Rectal smooth muscle tissue (tissue), 1 donor: ENCODE data around the gene SUV39H2.
"Not testable (repeated sequence)": the region's sequence is repeated elsewhere in the genome, so short reads cannot be mapped to it uniquely, and the experiment has no call there.

Experiments used
- H3K27ac ChIP-seq: one replicate; pipeline ENCODE4 v1.7.0; 2013; ENCODE audit warnings: low read depth, low read length, inconsistent platforms
- H3K27me3 ChIP-seq: one replicate; pipeline ENCODE4 v1.7.0; 2013; ENCODE audit warnings: low read length; ENCODE audit not compliant: control insufficient read depth, insufficient read depth
- H3K36me3 ChIP-seq: one replicate; pipeline ENCODE4 v1.7.0; 2013; ENCODE audit warnings: low read length; ENCODE audit not compliant: control insufficient read depth, insufficient read depth
- H3K4me1 ChIP-seq: one replicate; pipeline ENCODE4 v1.7.0; 2013; ENCODE audit warnings: low read length; ENCODE audit not compliant: control insufficient read depth, insufficient read depth
- H3K4me3 ChIP-seq: one replicate; pipeline ENCODE4 v1.7.0; 2013; ENCODE audit warnings: low read length
- H3K9ac ChIP-seq: one replicate; pipeline ENCODE4 v1.7.0; 2013; ENCODE audit warnings: low read length

The SUV39H2 gene

DNA sequence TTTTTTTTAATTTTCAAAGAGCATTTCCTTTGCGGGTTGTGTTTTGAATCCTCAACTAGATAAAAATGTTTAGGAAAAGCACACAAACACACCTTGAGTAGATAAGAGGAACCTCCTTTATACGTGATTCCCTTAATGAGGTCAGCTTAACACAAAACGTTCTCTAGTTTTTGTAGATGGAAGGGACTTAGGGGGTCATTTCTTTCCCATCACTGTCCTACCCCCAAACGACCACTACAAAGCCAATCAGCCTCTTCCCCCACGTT is 1.2 kb downstream of the SUV39H2 start:
- no peaks in the 10 kb centered on the region for H3K27me3 ChIP-seq
- no peak overlapping the region for H3K27ac ChIP-seq
- H3K36me3 ChIP-seq, result no peaks in the 10 kb centered on the region
- H3K4me3 ChIP-seq, result peak overlapping the region; percentile 14
- H3K9ac ChIP-seq, result no peak overlapping the region
- H3K4me1 ChIP-seq, result peaks cover 6% of the 10 kb centered on the region

DNA sequence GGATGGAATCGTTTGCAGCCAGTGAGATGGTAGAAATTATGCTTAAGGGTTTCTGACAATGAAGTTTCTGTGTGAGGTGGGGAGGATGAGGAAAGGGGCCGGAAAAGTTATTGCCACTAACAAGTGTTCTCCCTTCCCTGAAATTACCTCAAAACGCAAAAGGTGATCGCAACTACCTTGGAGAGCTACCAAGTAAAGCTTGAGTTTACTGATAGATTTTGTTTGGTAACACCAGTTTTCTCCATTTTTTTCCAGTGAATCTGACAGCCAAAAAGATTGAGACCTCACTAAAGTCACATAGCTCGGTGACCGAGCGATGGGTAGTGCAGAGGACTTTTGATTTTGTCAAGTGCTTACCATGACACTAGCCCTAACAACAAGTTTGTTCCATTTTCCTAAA is 1.6 kb downstream of the SUV39H2 start:
- H3K27me3 ChIP-seq, result no peaks in the 10 kb centered on the region
- H3K27ac ChIP-seq, result no peak overlapping the region
- H3K4me1 ChIP-seq, result peaks cover 6% of the 10 kb centered on the region
- no peak overlapping the region for H3K9ac ChIP-seq
- peak overlapping the region; percentile 14 for H3K4me3 ChIP-seq
- no peaks in the 10 kb centered on the region for H3K36me3 ChIP-seq

DNA sequence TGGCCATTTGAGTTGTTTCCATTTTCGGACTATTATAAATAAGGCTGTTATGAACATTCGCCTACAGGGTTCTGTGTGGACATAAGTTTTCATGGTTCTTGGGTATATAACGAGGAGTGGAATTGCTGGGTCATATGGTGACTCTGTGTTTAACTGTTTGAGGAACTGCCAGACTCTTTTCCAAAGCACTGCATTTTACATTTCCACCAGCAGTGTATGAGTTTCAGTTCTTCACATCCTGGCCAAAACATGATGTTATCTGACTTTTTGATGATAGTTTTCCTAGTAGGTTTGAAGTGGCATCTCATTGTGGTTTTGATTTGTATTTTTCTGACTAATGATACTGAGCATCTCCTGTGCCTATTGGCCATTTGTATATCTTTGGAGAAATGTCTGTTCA is 5.4 kb downstream of the SUV39H2 start:
- Histone ChIP-seq H3K36me3 (peaks cover 3% of the 10 kb centered on the region), H3K27me3 (no peaks in the 10 kb centered on the region), H3K9ac (no peak overlapping the region), H3K4me1 (no peaks in the 10 kb centered on the region), H3K27ac (no peak overlapping the region), H3K4me3 (no peak overlapping the region)

DNA sequence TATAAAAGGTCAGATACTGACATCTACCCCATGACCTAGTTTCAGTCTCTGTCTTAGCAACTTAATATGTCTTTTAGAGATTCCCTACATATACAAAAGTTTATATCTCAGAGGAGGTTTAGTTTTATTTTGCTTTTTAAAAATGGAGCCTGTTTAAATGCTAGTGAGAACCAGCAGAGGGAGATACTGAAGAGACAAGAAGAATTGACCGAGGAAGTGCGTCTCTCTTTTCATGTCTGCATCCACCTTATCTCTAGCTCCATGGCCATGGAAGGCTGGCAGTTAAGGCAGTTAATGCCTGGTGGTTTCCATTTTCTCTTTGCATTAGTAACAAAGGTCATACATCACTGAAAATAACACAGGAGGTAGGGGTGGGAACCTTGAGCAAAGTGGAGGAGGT is 10.7 kb downstream of the SUV39H2 start:
- no peaks in the 10 kb centered on the region for H3K4me1 ChIP-seq
- no peaks in the 10 kb centered on the region for H3K27me3 ChIP-seq
- no peak overlapping the region for H3K9ac ChIP-seq

DNA sequence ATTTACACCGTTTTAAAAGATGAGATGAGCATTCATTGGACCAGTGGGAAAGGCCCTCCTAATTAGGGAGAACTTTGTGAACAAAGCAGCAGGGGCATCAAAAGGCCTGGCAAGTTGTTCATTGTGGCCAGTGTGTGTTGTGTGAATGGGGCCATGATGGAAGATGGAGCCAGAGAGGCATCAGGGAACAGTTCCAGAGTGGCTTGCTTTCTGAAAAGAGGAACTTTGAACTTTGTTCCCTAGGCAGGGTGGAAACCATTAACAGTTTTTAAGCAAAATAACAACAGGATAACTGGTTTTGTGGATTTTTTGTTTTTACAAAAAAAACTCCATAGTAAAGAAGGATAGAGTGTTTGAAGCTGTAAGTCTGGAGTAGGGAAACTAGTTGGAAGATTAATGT is 12.5 kb downstream of the SUV39H2 start:
- no peak overlapping the region for H3K27ac ChIP-seq
- no peak overlapping the region for H3K9ac ChIP-seq
- no peaks in the 10 kb centered on the region for H3K27me3 ChIP-seq
- no peak overlapping the region for H3K4me3 ChIP-seq
- peaks cover 3% of the 10 kb centered on the region for H3K36me3 ChIP-seq
- H3K4me1 ChIP-seq, result no peaks in the 10 kb centered on the region

More for the DNA sequence above, 10.7 kb downstream of the SUV39H2 start:
- Histone ChIP-seq H3K36me3 (peaks cover 3% of the 10 kb centered on the region), H3K4me3 (no peak overlapping the region), H3K27ac (no peak overlapping the region)

DNA sequence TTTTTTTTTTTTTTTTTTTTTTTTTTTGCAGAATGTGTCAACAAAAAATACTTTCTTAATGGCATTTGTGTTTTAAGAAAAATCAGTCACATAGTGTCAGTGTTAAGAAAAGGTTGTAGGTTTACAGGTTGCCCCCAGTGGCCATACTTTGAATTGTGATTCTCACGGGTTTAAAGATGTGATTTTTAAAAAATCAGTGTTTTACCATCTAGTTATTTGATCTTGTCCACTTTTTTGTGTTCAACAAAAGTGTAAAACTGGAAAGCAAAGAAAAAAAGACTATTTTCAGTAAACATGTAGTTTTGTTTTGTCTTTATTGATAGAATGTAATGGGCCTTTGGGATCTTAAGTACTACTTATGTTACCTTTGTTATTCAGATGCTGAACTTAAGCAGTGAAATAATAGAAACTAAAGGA is 25.7 kb downstream of the SUV39H2 start:
- no peak overlapping the region for H3K4me3 ChIP-seq
- peaks cover 6% of the 10 kb centered on the region for H3K36me3 ChIP-seq

DNA sequence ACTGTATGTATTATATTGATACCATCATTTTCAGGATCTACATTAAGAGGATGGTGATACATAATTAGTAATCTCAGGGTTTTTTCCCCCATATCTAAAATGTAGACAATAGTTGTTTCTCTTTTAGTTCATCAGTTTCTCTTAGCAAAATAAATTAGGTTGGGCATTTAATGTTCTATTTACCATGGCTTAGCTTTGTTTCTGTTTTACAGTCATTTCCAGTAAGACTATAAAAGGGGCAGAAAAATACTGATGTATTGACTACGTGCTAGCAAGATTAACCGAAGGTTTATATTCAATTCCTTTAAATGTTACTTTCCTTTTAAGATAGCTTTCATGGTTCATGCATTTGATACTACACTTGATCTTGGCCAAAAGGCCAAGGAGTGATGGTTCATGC is 26.2 kb downstream of the SUV39H2 start:
- Histone ChIP-seq H3K36me3 (peaks cover 6% of the 10 kb centered on the region), H3K4me1 (no peaks in the 10 kb centered on the region), H3K9ac (no peak overlapping the region)

More for the DNA sequence above, 25.7 kb downstream of the SUV39H2 start:
- Histone ChIP-seq H3K27ac (no peak overlapping the region), H3K9ac (no peak overlapping the region), H3K27me3 (no peaks in the 10 kb centered on the region), H3K4me1 (no peaks in the 10 kb centered on the region)

DNA sequence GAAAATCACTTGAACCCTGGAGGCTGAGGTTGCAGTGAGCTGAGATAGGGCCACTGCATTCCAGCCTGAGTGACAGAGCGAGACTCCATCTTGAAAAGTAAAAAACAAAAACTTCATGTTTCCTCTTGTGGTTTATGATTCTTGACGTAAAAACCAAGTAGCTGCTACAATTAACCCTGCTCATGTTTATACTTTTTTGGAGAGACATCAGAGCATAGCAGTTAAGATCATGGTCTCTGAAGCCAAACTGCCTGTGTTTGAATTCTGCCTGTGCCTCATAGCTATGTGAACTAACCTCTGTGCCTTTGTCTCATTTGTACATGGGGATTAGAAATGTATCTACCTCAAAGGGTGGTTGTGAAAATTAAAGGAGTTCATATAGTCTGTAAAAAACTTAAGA is 27.2 kb downstream of the SUV39H2 start:
- no peak overlapping the region for H3K9ac ChIP-seq
- peaks cover 8% of the 10 kb centered on the region for H3K36me3 ChIP-seq
- H3K4me1 ChIP-seq, result no peaks in the 10 kb centered on the region

More for the DNA sequence above, 26.2 kb downstream of the SUV39H2 start:
- H3K27ac ChIP-seq, result no peak overlapping the region
- H3K27me3 ChIP-seq, result no peaks in the 10 kb centered on the region
- no peak overlapping the region for H3K4me3 ChIP-seq

DNA sequence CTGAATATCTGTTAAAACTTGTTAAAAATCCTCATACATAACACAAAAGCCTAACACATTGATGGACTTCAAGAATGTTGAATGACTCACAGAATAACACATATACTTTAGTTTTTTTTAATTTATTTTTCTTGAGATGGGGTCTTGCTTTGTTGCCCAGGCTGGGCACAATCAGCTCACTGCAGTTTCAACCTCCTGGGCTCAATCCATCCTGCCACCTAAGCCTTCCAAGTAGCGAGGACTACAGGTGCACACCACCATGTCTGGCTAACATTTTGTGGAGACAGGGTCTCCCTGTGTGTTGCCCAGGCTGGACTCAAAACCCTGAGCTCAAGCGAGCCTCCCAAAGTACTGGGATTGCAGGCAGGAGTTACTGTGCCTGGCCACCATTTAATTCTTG is 28.1 kb downstream of the SUV39H2 start:
- Histone ChIP-seq H3K27ac (no peak overlapping the region), H3K27me3 (no peaks in the 10 kb centered on the region), H3K4me1 (no peaks in the 10 kb centered on the region), H3K9ac (no peak overlapping the region), H3K36me3 (peaks cover 10% of the 10 kb centered on the region), H3K4me3 (no peak overlapping the region)

More for the DNA sequence above, 27.2 kb downstream of the SUV39H2 start:
- no peak overlapping the region for H3K27ac ChIP-seq
- no peak overlapping the region for H3K4me3 ChIP-seq
- no peaks in the 10 kb centered on the region for H3K27me3 ChIP-seq

DNA sequence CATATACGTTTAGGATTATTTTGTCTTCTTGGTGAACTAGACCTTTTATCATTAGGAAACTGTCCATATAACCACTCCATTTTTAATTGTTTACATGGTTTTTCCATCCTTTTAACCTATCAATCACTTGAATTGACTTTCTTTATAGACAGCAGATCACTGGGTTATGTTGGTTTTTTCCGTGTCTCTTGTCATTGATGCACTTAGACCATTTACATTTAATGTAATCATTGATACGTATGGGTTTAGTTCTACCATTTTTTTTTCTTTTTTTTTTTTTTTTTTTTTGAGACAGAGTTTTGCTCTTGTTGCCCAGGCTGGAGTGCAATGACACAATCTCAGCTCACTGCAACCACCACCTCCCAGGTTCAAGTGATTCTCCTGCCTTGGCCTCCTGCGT is 28.9 kb downstream of the SUV39H2 start:
- H3K4me3 ChIP-seq, H3K27ac ChIP-seq, H3K9ac ChIP-seq, H3K4me1 ChIP-seq, H3K27me3 ChIP-seq: not testable (repeated sequence)
- H3K36me3 ChIP-seq, result peaks cover 10% of the 10 kb centered on the region

DNA sequence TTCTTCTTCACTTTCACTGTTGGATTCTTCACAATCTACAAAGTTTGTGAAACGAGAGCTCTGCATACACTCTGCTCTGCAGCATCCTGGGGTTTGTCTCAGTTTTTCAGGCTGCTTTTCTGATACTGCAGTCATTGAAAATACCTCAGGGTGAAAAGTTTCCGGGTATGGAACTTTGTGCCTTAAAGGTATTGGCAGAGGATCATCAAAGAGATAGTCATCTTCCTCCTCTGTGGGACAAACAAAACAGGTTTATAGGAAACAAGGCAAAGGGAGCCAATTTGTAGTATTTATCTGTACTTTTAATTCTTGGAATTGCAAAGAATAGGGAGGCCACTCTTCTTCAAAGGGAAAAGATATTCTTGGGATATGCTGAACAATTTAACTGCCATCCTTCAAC is 30.4 kb downstream of the SUV39H2 start:
- Histone ChIP-seq H3K27ac (no peak overlapping the region), H3K36me3 (peaks cover 10% of the 10 kb centered on the region), H3K4me3 (no peak overlapping the region)

DNA sequence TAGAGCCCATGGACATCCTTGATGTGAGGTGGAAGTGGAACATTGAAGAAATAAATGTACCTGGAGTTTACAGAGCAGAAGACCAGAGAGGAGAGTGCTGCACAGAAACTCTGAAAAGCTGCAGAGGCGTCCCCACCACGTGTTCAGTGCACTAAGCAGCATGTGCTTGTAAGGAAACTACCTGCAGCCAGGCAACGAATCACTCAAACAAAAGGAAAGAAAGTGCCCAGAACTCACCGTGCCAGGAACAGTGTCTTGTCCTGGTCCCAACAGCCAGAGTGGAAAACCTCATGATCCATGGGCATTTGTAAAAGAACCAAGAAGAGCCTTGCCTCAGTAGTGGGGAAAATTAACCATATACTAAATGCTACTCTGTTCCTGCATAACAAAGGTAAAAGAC is 32.3 kb downstream of the SUV39H2 start:
- Histone ChIP-seq H3K27me3 (no peaks in the 10 kb centered on the region), H3K4me1 (no peaks in the 10 kb centered on the region), H3K4me3 (no peak overlapping the region), H3K27ac (no peak overlapping the region), H3K36me3 (peaks cover 10% of the 10 kb centered on the region), H3K9ac (no peak overlapping the region)

More for the DNA sequence above, 30.4 kb downstream of the SUV39H2 start:
- H3K27me3 ChIP-seq, result no peaks in the 10 kb centered on the region
- no peaks in the 10 kb centered on the region for H3K4me1 ChIP-seq
- H3K9ac ChIP-seq, result no peak overlapping the region

DNA sequence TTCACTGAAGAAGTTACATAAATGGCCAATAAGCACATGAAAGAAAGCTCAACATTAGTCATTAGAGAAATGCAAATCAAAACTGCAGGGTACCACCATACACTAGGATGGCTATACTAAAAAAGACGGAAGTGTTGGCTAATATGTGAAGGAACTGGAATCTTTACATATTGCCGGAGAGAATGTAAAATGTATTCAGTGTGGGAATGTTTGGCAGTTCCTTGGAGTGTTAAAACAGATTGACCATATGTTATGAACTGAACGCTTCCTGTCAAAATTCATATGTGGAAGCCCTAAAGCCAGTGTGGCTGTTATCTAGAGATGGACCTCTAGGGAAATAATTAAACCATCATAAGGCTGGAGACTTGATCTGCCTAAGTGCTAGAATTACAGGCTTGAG is 33.1 kb downstream of the SUV39H2 start:
- peaks cover 13% of the 10 kb centered on the region for H3K36me3 ChIP-seq
- H3K4me1 ChIP-seq, result no peaks in the 10 kb centered on the region
- H3K27me3 ChIP-seq, result no peaks in the 10 kb centered on the region
- no peak overlapping the region for H3K9ac ChIP-seq
- no peak overlapping the region for H3K4me3 ChIP-seq
- no peak overlapping the region for H3K27ac ChIP-seq
